IMR-90 (cell line): ENCODE results near the gene LRRC75A. TPM values are rescaled to one million over a fixed set of nuclear protein-coding genes. Genes with fewer than 3 reads are reported as not detected.

ENCODE experiments used
- ATAC-seq: fragments of 200-7000 bp; cut with Tn5 transposase; 2 replicates; pipeline ENCODE4 v1.9.1; 2020; ENCODE audit warnings: low read depth, mild to moderate bottlenecking, moderate library complexity
- BruUV-seq: library from RNA; stranded (reverse); fragments of 400-500 nt; replicated peaks from 2 replicates; lab custom pipeline; 2021; lab: Mats Ljungman, UMichigan
- CTCF ChIA-PET: fragments of 300-600 bp; formaldehyde crosslinking; extraction: SDS; loops from one replicate; lab custom pipeline; 2021; ENCODE audit warnings: antibody characterized with exemption; lab: Yijun Ruan, JAX
- POLR2A ChIA-PET: fragments of 300-600 bp; sonication (Branson Sonifier 250); formaldehyde crosslinking; loops from one replicate; lab custom pipeline; 2022; ENCODE audit warnings: antibody characterized with exemption; ENCODE audit not compliant: unreplicated experiment; lab: Charles Lee
- DNase-seq: peaks from one replicate; pipeline ENCODE4 v3.0.0; 2013
- H2AFZ ChIP-seq: replicated peaks from 2 replicates; pipeline ENCODE3; 2013; ENCODE audit warnings: low read length, mild to moderate bottlenecking; ENCODE audit not compliant: poor library complexity
- H2AK5ac ChIP-seq: 2 replicates; pipeline ENCODE4 v1.6.1; 2013; ENCODE audit warnings: low read depth, low read length, inconsistent platforms
- H2AK9ac ChIP-seq: replicated peaks from 2 replicates; pipeline ENCODE3; 2013; ENCODE audit warnings: mild to moderate bottlenecking, low read depth, low read length, moderate library complexity; ENCODE audit not compliant: poor library complexity
- H2BK120ac ChIP-seq: 2 replicates; pipeline ENCODE4 v1.6.1; 2013; ENCODE audit warnings: low read depth, low read length, inconsistent platforms
- H2BK15ac ChIP-seq: 3 replicates; pipeline ENCODE4 v1.6.1; 2013; ENCODE audit warnings: low read depth, low read length, inconsistent platforms
- H2BK20ac ChIP-seq: 2 replicates; pipeline ENCODE4 v1.6.1; 2013; ENCODE audit warnings: low read depth, mild to moderate bottlenecking, inconsistent platforms, low read length, moderate library complexity
- H2BK5ac ChIP-seq: 2 replicates; pipeline ENCODE4 v1.6.1; 2013; ENCODE audit warnings: mild to moderate bottlenecking, low read depth, low read length, inconsistent platforms; ENCODE audit not compliant: poor library complexity, severe bottlenecking
- H3K14ac ChIP-seq: replicated peaks from 2 replicates; pipeline ENCODE4 v1.6.1; 2013; ENCODE audit warnings: low read depth, low read length, inconsistent platforms
- H3K18ac ChIP-seq: 2 replicates; pipeline ENCODE4 v1.6.1; 2013; ENCODE audit warnings: low read depth, low read length, control low read depth
- H3K23ac ChIP-seq: 2 replicates; pipeline ENCODE4 v1.6.1; 2013; ENCODE audit warnings: low read depth, low read length, inconsistent platforms
- H3K27ac ChIP-seq: 2 replicates; pipeline ENCODE4 v1.5.1; 2013; ENCODE audit warnings: mild to moderate bottlenecking, control low read depth, low read length; ENCODE audit not compliant: insufficient read depth
- H3K27me3 ChIP-seq: 2 replicates; pipeline ENCODE4 v1.6.1; 2013; ENCODE audit warnings: low read length; ENCODE audit not compliant: control insufficient read depth, insufficient read depth
- H3K36me3 ChIP-seq: 2 replicates; pipeline ENCODE4 v1.6.1; 2013; ENCODE audit warnings: low read length, mixed read lengths; ENCODE audit not compliant: control insufficient read depth, insufficient read depth
- H3K4ac ChIP-seq: 2 replicates; pipeline ENCODE4 v1.6.1; 2013; ENCODE audit warnings: low read depth, low read length, inconsistent platforms
- H3K4me1 ChIP-seq: 2 replicates; pipeline ENCODE4 v1.6.1; 2013; ENCODE audit warnings: low read length, mixed read lengths; ENCODE audit not compliant: control insufficient read depth, insufficient read depth
- H3K4me2 ChIP-seq: 2 replicates; pipeline ENCODE4 v1.6.1; 2013; ENCODE audit warnings: low read depth, mild to moderate bottlenecking, control low read depth, low read length, moderate library complexity
- H3K4me3 ChIP-seq: 2 replicates; pipeline ENCODE4 v1.5.1; 2013; ENCODE audit warnings: low read depth, mild to moderate bottlenecking, control low read depth, low read length, moderate library complexity; ENCODE audit not compliant: insufficient read depth
- H3K56ac ChIP-seq: 2 replicates; pipeline ENCODE4 v1.6.1; 2013; ENCODE audit warnings: low read length, inconsistent platforms; ENCODE audit not compliant: insufficient read depth; ENCODE audit errors: extremely low read depth
- H3K79me1 ChIP-seq, 2 experiments: 2 replicates each; pipeline ENCODE4 v1.6.1; 2013; ENCODE audit warnings: low read length in 2 of 2, inconsistent platforms in 1 of 2, low read depth in 1 of 2
- H3K9ac ChIP-seq: 2 replicates; pipeline ENCODE4 v1.6.1; 2013; ENCODE audit warnings: low read depth, low read length, control low read depth
- H3K9me1 ChIP-seq: 2 replicates; pipeline ENCODE4 v1.6.1; 2013; ENCODE audit warnings: low read length, inconsistent platforms; ENCODE audit not compliant: insufficient read depth
- H3K9me3 ChIP-seq: 2 replicates; pipeline ENCODE4 v1.6.1; 2013; ENCODE audit warnings: low read length; ENCODE audit not compliant: control insufficient read depth, insufficient read depth
- H4K20me1 ChIP-seq: 2 replicates; pipeline ENCODE4 v1.6.1; 2013; ENCODE audit warnings: low read length, inconsistent platforms; ENCODE audit not compliant: insufficient read depth
- H4K5ac ChIP-seq: 2 replicates; pipeline ENCODE4 v1.6.1; 2013; ENCODE audit warnings: mild to moderate bottlenecking, low read depth, low read length, control low read depth
- H4K8ac ChIP-seq, 2 experiments: 2 replicates each; pipeline ENCODE4 v1.6.1; 2013; ENCODE audit warnings: low read depth in 2 of 2, low read length in 2 of 2, control low read depth in 1 of 2, inconsistent platforms in 1 of 2
- H4K91ac ChIP-seq: 2 replicates; pipeline ENCODE4 v1.6.1; 2013; ENCODE audit warnings: low read depth, low read length, inconsistent platforms; ENCODE audit not compliant: insufficient read depth
- BHLHE40 ChIP-seq: fragments of 150-350 bp; IDR thresholded peaks from 2 replicates; pipeline ENCODE4 v1.6.1; 2016; ENCODE audit warnings: mild to moderate bottlenecking, low read depth, low read length
- CEBPB ChIP-seq: IDR thresholded peaks from 2 replicates; pipeline ENCODE4 v1.6.1; 2012; ENCODE audit warnings: low read depth, low read length, improper control_type of control experiment
- CHD1 ChIP-seq: IDR thresholded peaks from 2 replicates; pipeline ENCODE4 v1.6.1; 2012; ENCODE audit warnings: low read depth, low read length, improper control_type of control experiment
- CTCF ChIP-seq: conservative IDR thresholded peaks from 2 replicates; pipeline ENCODE4 v1.5.1; 2012; ENCODE audit warnings: mild to moderate bottlenecking, low read depth, low read length, improper control_type of control experiment
- ELK1 ChIP-seq: fragments of 150-350 bp; IDR thresholded peaks from 2 replicates; pipeline ENCODE4 v1.6.1; 2016; ENCODE audit warnings: low read depth, mild to moderate bottlenecking, low read length, moderate library complexity, borderline replicate concordance
- FOS ChIP-seq: fragments of 150-350 bp; IDR thresholded peaks from 2 replicates; pipeline ENCODE4 v1.6.1; 2016; ENCODE audit warnings: low read depth, low read length
- MAZ ChIP-seq: IDR thresholded peaks from 2 replicates; pipeline ENCODE4 v1.6.1; 2012; ENCODE audit warnings: low read depth, mild to moderate bottlenecking, low read length, improper control_type of control experiment, moderate library complexity, borderline replicate concordance
- MXI1 ChIP-seq: IDR thresholded peaks from 2 replicates; pipeline ENCODE4 v1.6.1; 2012; ENCODE audit warnings: low read depth, mild to moderate bottlenecking, low read length, moderate library complexity, borderline replicate concordance
- NFE2L2 ChIP-seq: fragments of 150-350 bp; IDR thresholded peaks from 2 replicates; pipeline ENCODE4 v1.6.1; 2016; ENCODE audit warnings: low read depth, mild to moderate bottlenecking, low read length
- POLR2A ChIP-seq: IDR thresholded peaks from 2 replicates; pipeline ENCODE4 v1.6.1; 2012; ENCODE audit warnings: mild to moderate bottlenecking, low read depth, low read length
- RAD21 ChIP-seq: IDR thresholded peaks from 2 replicates; pipeline ENCODE4 v1.6.1; 2012; ENCODE audit warnings: low read length, improper control_type of control experiment
- RCOR1 ChIP-seq: IDR thresholded peaks from 2 replicates; pipeline ENCODE4 v1.6.1; 2012; ENCODE audit warnings: mild to moderate bottlenecking, low read length, improper control_type of control experiment; ENCODE audit not compliant: insufficient replicate concordance
- SMC3 ChIP-seq: fragments of 150-350 bp; IDR thresholded peaks from 2 replicates; pipeline ENCODE4 v1.6.1; 2016; ENCODE audit warnings: low read depth, mild to moderate bottlenecking, antibody characterized with exemption, low read length, moderate library complexity
- WGBS, 2 experiments: methylation state at CpG; one replicate each; pipeline versions ENCODE4 v1.1.5 to v1.1.7; 2013; ENCODE audit warnings: missing lambda C conversion rate in 2 of 2; ENCODE audit not compliant: insufficient read length in 1 of 2; ENCODE audit errors: extremely low coverage in 2 of 2; 5-methylcytosine and 5-hydroxymethylcytosine counted together
- dilution Hi-C: fragments of 300-500 bp; cut with HindIII; formaldehyde crosslinking; loops from one replicate; pipeline ENCODE4 v1.14.3; 2018; ENCODE audit warnings: low sequenced_read_pairs; ENCODE audit not compliant: unreplicated experiment
- in situ Hi-C: fragments of 300-500 bp; cut with MboI; formaldehyde crosslinking; loops from 3 replicates; pipeline ENCODE4 v1.14.3; 2019; ENCODE audit warnings: low sequenced_read_pairs, inconsistent platforms, mixed read lengths
- intact Hi-C: fragments of 100-400 bp; cut with micrococcal nuclease; formaldehyde crosslinking; loops from 2 replicates; pipeline ENCODE4 v1.10.0; 2022
- polyA plus RNA-seq, 3 experiments: library from polyadenylated mRNA; depleted of rRNA; stranded (reverse); fragments of >200 nt; gene quantifications; 2 replicates each; pipeline ENCODE4 v1.2.3, GENCODE V29; 2012; ENCODE audit warnings: low replicate concordance in 1 of 3
- total RNA-seq: library from RNA; depleted of rRNA; stranded (reverse); fragments of >200 nt; gene quantifications from 2 replicates; pipeline ENCODE4 v1.2.3, GENCODE V29; 2012

LRRC75A gene
- total and polyA plus RNA-seq, 2 of the 4 experiments (the other 2 are of a cell fraction) = 0.72 to 1.0 TPM

- WGBS, 2 experiments = 0% methylated on average over 1 of the region's 15 CpGs; no CpG with 5 or more reads in 1 of the 2 experiments
- no peaks in the 10 kb centered on the region for H3K27me3 ChIP-seq
- H3K4me1 ChIP-seq = peaks cover 6% of the 10 kb centered on the region
- in situ Hi-C loops = no loop called here
- no peak overlapping the region for H3K9ac ChIP-seq
- POLR2A ChIA-PET = interaction anchor here (1.0 kb wide), 1 partner anchor 10 kb away, joined by 3 read pairs; no protein-coding TSS in a partner anchor
- H4K8ac ChIP-seq = peak overlapping the region; percentile 27 to 97
- H3K79me1 ChIP-seq = peaks cover 0 to 24% of the 10 kb centered on the region in 2 experiments; a peak in 2 of 4 replicates
- peak overlapping the region; percentile 88 for H4K91ac ChIP-seq
- peak overlapping the region; percentile 90 for H2AFZ ChIP-seq
- H3K27ac ChIP-seq = peak overlapping the region; percentile 24; the same call in 1 of the 2 replicates
- peak overlapping the region; percentile 91; the same call in 2 of the 3 replicates for H2BK15ac ChIP-seq
- ATAC-seq (peak; percentile 89), DNase-seq (peak; percentile 59)
- peaks cover 6% of the 10 kb centered on the region; the same call in 1 of the 2 replicates for H3K9me1 ChIP-seq
- CTCF ChIA-PET = interaction anchor here (1.8 to 2.1 kb wide), 2 partner anchors 9 to 10 kb away, joined by 4 to 5 read pairs; no protein-coding TSS in a partner anchor
- H3K23ac ChIP-seq = no peak overlapping the region
- peak overlapping the region; percentile 51 for H2AK5ac ChIP-seq
- no peaks in the 10 kb centered on the region for H3K9me3 ChIP-seq
- no peak overlapping the region for H3K4me2 ChIP-seq
- intact Hi-C loops = no loop called here
- H3K14ac ChIP-seq = no peak overlapping the region; the same call in 1 of the 2 replicates
- H3K4ac ChIP-seq = peak overlapping the region; percentile 91
- no peak overlapping the region for H3K56ac ChIP-seq
- BruUV-seq = no TSS peak
- peak overlapping the region; percentile 79 for H2AK9ac ChIP-seq
- dilution Hi-C loops = no loop called here
- peak overlapping the region; percentile 78 for H4K5ac ChIP-seq
- H4K20me1 ChIP-seq = no peaks in the 10 kb centered on the region; the same call in 1 of the 2 replicates
- 0 out of 2 replicates have a peak overlapping the region, but pooled peaks have one; percentile 50 for H3K18ac ChIP-seq
- no peak overlapping the region for H3K4me3 ChIP-seq
- H2BK120ac ChIP-seq = peak overlapping the region; percentile 84
- H2BK5ac ChIP-seq = peak overlapping the region; percentile 20
- peaks cover 12% of the 10 kb centered on the region; the same call in 1 of the 2 replicates for H3K36me3 ChIP-seq
- H2BK20ac ChIP-seq = peak overlapping the region; percentile 77; the same call in 1 of the 2 replicates
- TF ChIP-seq CTCF = peak; percentile 63
- TF ChIP-seq RCOR1 = no peak
- TF ChIP-seq NFE2L2 = no peak
- TF ChIP-seq MXI1 = peak; percentile 45
- peak; percentile 47 for TF ChIP-seq SMC3
- TF ChIP-seq RAD21 = peak; percentile 55
- no peak for TF ChIP-seq ELK1
- TF ChIP-seq FOS = no peak
- no peak for TF ChIP-seq CEBPB
- TF ChIP-seq POLR2A = no peak
- TF ChIP-seq CHD1 = no peak
- TF ChIP-seq BHLHE40 = no peak
- TF ChIP-seq MAZ = no peak
Measured at GRCh38 chr17:16428098-16428882, 63.7 kb downstream of the LRRC75A start.
